ENCODE results near the gene NLGN1.
"Not testable (repeated sequence)": the region's sequence is repeated elsewhere in the genome, so short reads cannot be mapped to it uniquely, and the experiment has no call there.

The NLGN1 gene

GRCh38 chr3:173397161-173398110 lies at the start of gene NLGN1:
TSS of gene NLGN1 (plus strand) at chr3:173397744.
- DNase-seq, result no peak
- peaks cover 2% of the 10 kb centered on the region for H3K9me3 Mint-ChIP-seq
- peaks cover 30% of the 10 kb centered on the region for H3K4me1 Mint-ChIP-seq (ENCODE audit: low read depth)
- peak within 1 kb of the TSS; percentile 57 for H3K4me3 Mint-ChIP-seq
- H3K36me3 Mint-ChIP-seq (ENCODE audit: low read depth), result no peaks in the 10 kb centered on the region
- H3K27me3 Mint-ChIP-seq, result peaks cover 77% of the 10 kb centered on the region
- H3K27ac Mint-ChIP-seq, result no peak within 1 kb of the TSS

- H3K27ac Mint-ChIP-seq, result no peak overlapping the region
- H3K4me3 Mint-ChIP-seq, result no peak overlapping the region
- H3K27me3 Mint-ChIP-seq, result no peaks in the 10 kb centered on the region
- DNase-seq, result no peak
- no peaks in the 10 kb centered on the region for H3K4me1 Mint-ChIP-seq (ENCODE audit: low read depth)
- H3K36me3 Mint-ChIP-seq (ENCODE audit: low read depth), result no peaks in the 10 kb centered on the region
- peaks cover 21% of the 10 kb centered on the region for H3K9me3 Mint-ChIP-seq
Measured at GRCh38 chr3:173351886-173352285, 45.7 kb upstream of the NLGN1 start.

- H3K4me1 Mint-ChIP-seq (ENCODE audit: low read depth); H3K4me3 Mint-ChIP-seq; DNase-seq; H3K27me3 Mint-ChIP-seq; H3K36me3 Mint-ChIP-seq (ENCODE audit: low read depth); H3K27ac Mint-ChIP-seq: not testable (repeated sequence)
- peaks cover 21% of the 10 kb centered on the region for H3K9me3 Mint-ChIP-seq
Measured at GRCh38 chr3:173353137-173353536, 44.4 kb upstream of the NLGN1 start.

- Mint-ChIP-seq H3K27me3 (no peaks in the 10 kb centered on the region), H3K4me1 (ENCODE audit: low read depth) (no peaks in the 10 kb centered on the region), H3K4me3 (no peak overlapping the region), H3K27ac (no peak overlapping the region), H3K36me3 (ENCODE audit: low read depth) (no peaks in the 10 kb centered on the region), H3K9me3 (peaks cover 17% of the 10 kb centered on the region)
- no peak for DNase-seq
Measured at GRCh38 chr3:173354124-173354523, 43.4 kb upstream of the NLGN1 start.

GRCh38 chr3:173371848-173372487 lies 25.6 kb upstream of the NLGN1 start:
- H3K4me3 Mint-ChIP-seq, result no peak overlapping the region
- no peaks in the 10 kb centered on the region for H3K4me1 Mint-ChIP-seq (ENCODE audit: low read depth)
- H3K36me3 Mint-ChIP-seq (ENCODE audit: low read depth), result no peaks in the 10 kb centered on the region
- no peaks in the 10 kb centered on the region for H3K27me3 Mint-ChIP-seq
- no peak overlapping the region for H3K27ac Mint-ChIP-seq
- no peaks in the 10 kb centered on the region for H3K9me3 Mint-ChIP-seq
- DNase-seq, result no peak

GRCh38 chr3:173380681-173381080 lies 16.9 kb upstream of the NLGN1 start:
- no peak overlapping the region for H3K4me3 Mint-ChIP-seq
- no peaks in the 10 kb centered on the region for H3K27me3 Mint-ChIP-seq
- H3K4me1 Mint-ChIP-seq (ENCODE audit: low read depth), result no peaks in the 10 kb centered on the region
- no peaks in the 10 kb centered on the region for H3K36me3 Mint-ChIP-seq (ENCODE audit: low read depth)
- H3K9me3 Mint-ChIP-seq, result peaks cover 8% of the 10 kb centered on the region
- H3K27ac Mint-ChIP-seq, result no peak overlapping the region
- DNase-seq, result no peak

GRCh38 chr3:173381936-173382335 lies 15.6 kb upstream of the NLGN1 start:
- H3K27me3 Mint-ChIP-seq; H3K4me1 Mint-ChIP-seq (ENCODE audit: low read depth); DNase-seq; H3K27ac Mint-ChIP-seq; H3K4me3 Mint-ChIP-seq; H3K36me3 Mint-ChIP-seq (ENCODE audit: low read depth): not testable (repeated sequence)
- H3K9me3 Mint-ChIP-seq, result peaks cover 15% of the 10 kb centered on the region

GRCh38 chr3:173395073-173395411 lies 2.5 kb upstream of the NLGN1 start:
- no peak for DNase-seq
- Mint-ChIP-seq H3K4me3 (peak overlapping the region; percentile 75), H3K27ac (peak overlapping the region; percentile 66), H3K9me3 (peaks cover 2% of the 10 kb centered on the region), H3K4me1 (ENCODE audit: low read depth) (peaks cover 30% of the 10 kb centered on the region), H3K36me3 (ENCODE audit: low read depth) (no peaks in the 10 kb centered on the region), H3K27me3 (peaks cover 68% of the 10 kb centered on the region)

- Mint-ChIP-seq H3K27ac (peak overlapping the region; percentile 66), H3K36me3 (ENCODE audit: low read depth) (no peaks in the 10 kb centered on the region), H3K27me3 (peaks cover 73% of the 10 kb centered on the region), H3K9me3 (peaks cover 2% of the 10 kb centered on the region), H3K4me3 (peak overlapping the region; percentile 75), H3K4me1 (ENCODE audit: low read depth) (peaks cover 30% of the 10 kb centered on the region)
- peak; percentile 50 for DNase-seq
Measured at GRCh38 chr3:173395412-173396181, 1.9 kb upstream of the NLGN1 start.

GRCh38 chr3:173396191-173397041 lies 1.1 kb upstream of the NLGN1 start:
- no peak for DNase-seq
- Mint-ChIP-seq H3K27me3 (peaks cover 76% of the 10 kb centered on the region), H3K4me1 (ENCODE audit: low read depth) (peaks cover 30% of the 10 kb centered on the region), H3K27ac (no peak overlapping the region), H3K9me3 (peaks cover 2% of the 10 kb centered on the region), H3K4me3 (peak overlapping the region; percentile 75), H3K36me3 (ENCODE audit: low read depth) (no peaks in the 10 kb centered on the region)

- Mint-ChIP-seq H3K36me3 (ENCODE audit: low read depth) (no peaks in the 10 kb centered on the region), H3K27ac (no peak overlapping the region), H3K4me1 (ENCODE audit: low read depth) (peaks cover 30% of the 10 kb centered on the region), H3K27me3 (peaks cover 75% of the 10 kb centered on the region), H3K4me3 (peak overlapping the region; percentile 7), H3K9me3 (peaks cover 2% of the 10 kb centered on the region)
- no peak for DNase-seq
Measured at GRCh38 chr3:173398111-173398479, 551 bp downstream of the NLGN1 start.

GRCh38 chr3:173399044-173399443 lies 1.5 kb downstream of the NLGN1 start:
- H3K4me1 Mint-ChIP-seq (ENCODE audit: low read depth), result peaks cover 30% of the 10 kb centered on the region
- H3K4me3 Mint-ChIP-seq, result no peak overlapping the region
- no peak for DNase-seq
- peaks cover 68% of the 10 kb centered on the region for H3K27me3 Mint-ChIP-seq
- no peak overlapping the region for H3K27ac Mint-ChIP-seq
- H3K36me3 Mint-ChIP-seq (ENCODE audit: low read depth), result no peaks in the 10 kb centered on the region
- peaks cover 2% of the 10 kb centered on the region for H3K9me3 Mint-ChIP-seq

GRCh38 chr3:173401369-173401768 lies 3.8 kb downstream of the NLGN1 start:
- H3K4me1 Mint-ChIP-seq (ENCODE audit: low read depth), result peaks cover 14% of the 10 kb centered on the region
- H3K27me3 Mint-ChIP-seq, result peaks cover 49% of the 10 kb centered on the region
- H3K27ac Mint-ChIP-seq, result no peak overlapping the region
- DNase-seq, result no peak
- no peaks in the 10 kb centered on the region for H3K9me3 Mint-ChIP-seq
- no peaks in the 10 kb centered on the region for H3K36me3 Mint-ChIP-seq (ENCODE audit: low read depth)
- no peak overlapping the region for H3K4me3 Mint-ChIP-seq

GRCh38 chr3:173402656-173403055 lies 5.1 kb downstream of the NLGN1 start:
- Mint-ChIP-seq H3K9me3 (no peaks in the 10 kb centered on the region), H3K4me1 (ENCODE audit: low read depth) (peaks cover 5% of the 10 kb centered on the region), H3K27ac (no peak overlapping the region), H3K4me3 (no peak overlapping the region), H3K36me3 (ENCODE audit: low read depth) (no peaks in the 10 kb centered on the region), H3K27me3 (peaks cover 36% of the 10 kb centered on the region)
- DNase-seq, result no peak

Data from activated T-cell treated with anti-CD3 and anti-CD28 coated beads, Interleukin-2, amount 50 U/mL, for 24 hours (primary cell).